ENCODE results near the gene L3MBTL4. TPM values are rescaled to one million over a fixed set of nuclear protein-coding genes. Genes with fewer than 3 reads are reported as not detected.

Gene L3MBTL4
- total RNA-seq, 6 experiments from 2014 or later: 8.2 to 16.0 (median 11.3) TPM

DNA sequence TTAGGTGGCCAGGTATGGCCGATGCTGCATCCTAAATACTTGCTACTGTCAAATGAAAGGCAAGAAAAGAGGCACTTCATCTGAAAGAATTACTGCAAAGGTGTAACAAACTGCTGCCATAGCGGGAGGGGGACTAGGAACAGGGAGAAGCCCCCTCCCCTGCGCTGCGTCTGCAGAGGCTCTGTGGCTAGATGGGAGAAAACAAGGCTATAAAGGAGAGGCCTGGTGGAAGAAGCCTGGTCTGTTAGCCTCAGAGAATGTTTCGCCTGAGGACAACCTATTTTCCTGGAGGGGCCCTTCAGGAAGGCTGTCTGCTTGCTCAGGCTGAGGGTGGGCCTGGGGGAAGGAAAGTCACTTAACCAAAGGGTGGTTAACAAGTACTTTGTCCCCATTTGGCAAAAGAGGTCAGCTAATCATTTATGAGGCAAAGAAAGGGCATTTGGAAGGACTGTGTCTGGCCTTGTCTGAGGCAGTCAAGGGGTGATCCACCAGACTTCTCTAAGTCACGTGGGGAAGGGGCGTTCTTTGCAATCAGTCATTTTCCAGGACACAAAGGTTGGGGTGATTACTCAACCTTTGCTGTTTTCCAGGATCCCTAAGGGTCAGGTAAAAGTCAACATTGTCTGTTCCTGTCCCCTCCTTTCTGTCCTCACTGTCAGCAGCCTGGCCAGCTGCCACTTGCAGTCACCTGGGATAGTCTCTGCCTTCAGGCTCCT, 416.4 kb downstream of the L3MBTL4 start:
- WGBS (ENCODE audit: insufficient coverage, low coverage, low lambda C conversion rate, missing lambda C conversion rate): 89% methylated on average over 5 of the region's 7 CpGs
- Histone ChIP-seq H3K27ac (peak overlapping the region in 1 of 3 donors; percentile 84), H3K9me3 (no peaks in the 10 kb centered on the region), H3K36me3 (no peaks in the 10 kb centered on the region), H3K4me3 (no peak overlapping the region), H3K27me3 (no peaks in the 10 kb centered on the region), H3K4me1 (peaks cover 0 to 7% (median 3%) of the 10 kb centered on the region in 4 donors)
- DNase-seq (peak; percentile 72 to 93 (median 82)), ATAC-seq (peak; percentile 94 to 96 (median 95))
- intact Hi-C loops (cut with DNase I): no loop called here
- TF ChIP-seq, protein P1, sequence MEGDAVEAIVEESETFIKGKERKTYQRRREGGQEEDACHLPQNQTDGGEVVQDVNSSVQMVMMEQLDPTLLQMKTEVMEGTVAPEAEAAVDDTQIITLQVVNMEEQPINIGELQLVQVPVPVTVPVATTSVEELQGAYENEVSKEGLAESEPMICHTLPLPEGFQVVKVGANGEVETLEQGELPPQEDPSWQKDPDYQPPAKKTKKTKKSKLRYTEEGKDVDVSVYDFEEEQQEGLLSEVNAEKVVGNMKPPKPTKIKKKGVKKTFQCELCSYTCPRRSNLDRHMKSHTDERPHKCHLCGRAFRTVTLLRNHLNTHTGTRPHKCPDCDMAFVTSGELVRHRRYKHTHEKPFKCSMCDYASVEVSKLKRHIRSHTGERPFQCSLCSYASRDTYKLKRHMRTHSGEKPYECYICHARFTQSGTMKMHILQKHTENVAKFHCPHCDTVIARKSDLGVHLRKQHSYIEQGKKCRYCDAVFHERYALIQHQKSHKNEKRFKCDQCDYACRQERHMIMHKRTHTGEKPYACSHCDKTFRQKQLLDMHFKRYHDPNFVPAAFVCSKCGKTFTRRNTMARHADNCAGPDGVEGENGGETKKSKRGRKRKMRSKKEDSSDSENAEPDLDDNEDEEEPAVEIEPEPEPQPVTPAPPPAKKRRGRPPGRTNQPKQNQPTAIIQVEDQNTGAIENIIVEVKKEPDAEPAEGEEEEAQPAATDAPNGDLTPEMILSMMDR (IDR thresholded peaks at IDR 0.05): no peak
- no peak for TF ChIP-seq POLR2A (IDR thresholded peaks at IDR 0.05)

DNA sequence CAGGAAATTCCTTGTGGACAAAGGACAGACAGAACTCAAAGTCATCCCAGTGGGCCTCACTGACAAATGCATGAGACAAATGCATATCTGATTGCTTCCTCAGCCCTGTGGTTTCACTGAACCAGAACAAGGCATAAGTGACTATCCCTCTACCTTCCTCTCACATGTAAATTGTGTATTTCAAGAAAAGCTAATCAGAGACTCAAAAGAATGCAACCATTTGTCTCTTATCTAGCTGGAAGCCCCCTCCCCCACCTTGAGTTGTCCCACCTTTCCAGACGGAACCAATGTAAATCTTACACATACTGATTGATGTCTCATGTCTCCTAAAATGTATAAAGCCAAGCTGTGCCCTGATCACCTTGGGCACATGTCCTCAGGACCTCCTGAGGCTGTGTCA, 417.4 kb downstream of the L3MBTL4 start:
- WGBS (ENCODE audit: insufficient coverage, low coverage, low lambda C conversion rate, missing lambda C conversion rate): 67% methylated on average over 1 of the region's 1 CpG
- TF ChIP-seq, protein P1 (IDR thresholded peaks at IDR 0.05): no peak
- no peak for TF ChIP-seq POLR2A (IDR thresholded peaks at IDR 0.05)
- H3K27ac ChIP-seq: no peak overlapping the region
- H3K9me3 ChIP-seq: no peaks in the 10 kb centered on the region
- DNase-seq (no peak), ATAC-seq (no peak)
- H3K27me3 ChIP-seq: no peaks in the 10 kb centered on the region
- peaks cover 0 to 7% (median 3%) of the 10 kb centered on the region in 4 donors for H3K4me1 ChIP-seq
- H3K4me3 ChIP-seq: no peak overlapping the region
- H3K36me3 ChIP-seq: no peaks in the 10 kb centered on the region
- intact Hi-C loops (cut with DNase I): no loop called here

DNA sequence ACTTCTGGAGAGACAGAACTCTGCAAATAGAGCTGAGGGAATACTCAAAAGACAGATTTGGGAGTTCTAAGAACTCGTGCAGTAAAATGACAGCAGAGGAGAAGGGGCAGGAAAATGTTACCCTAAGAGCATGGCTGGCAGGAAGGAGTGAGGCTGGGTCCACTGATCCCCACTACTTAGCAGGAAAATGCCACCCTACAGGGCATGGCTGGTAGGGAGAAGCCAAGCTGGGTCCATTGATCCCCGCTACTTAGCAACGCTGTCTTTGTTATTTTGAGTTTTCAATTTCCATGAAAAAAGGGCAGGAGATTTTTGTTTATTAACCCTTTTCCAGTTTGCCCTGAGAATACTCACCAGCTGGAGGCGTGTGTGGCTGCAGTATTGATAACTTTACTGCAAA, 419.1 kb downstream of the L3MBTL4 start:
- Histone ChIP-seq H3K36me3 (no peaks in the 10 kb centered on the region), H3K9me3 (no peaks in the 10 kb centered on the region), H3K27me3 (no peaks in the 10 kb centered on the region), H3K27ac (no peak overlapping the region), H3K4me3 (no peak overlapping the region), H3K4me1 (peaks cover 0 to 7% (median 3%) of the 10 kb centered on the region in 4 donors)
- intact Hi-C loops (cut with DNase I): no loop called here
- DNase-seq (no peak), ATAC-seq (no peak)
- TF ChIP-seq POLR2A (IDR thresholded peaks at IDR 0.05): no peak
- TF ChIP-seq, protein P1 (IDR thresholded peaks at IDR 0.05): no peak
- 78% methylated on average over 3 of the region's 4 CpGs for WGBS (ENCODE audit: insufficient coverage, low coverage, low lambda C conversion rate, missing lambda C conversion rate)

DNA sequence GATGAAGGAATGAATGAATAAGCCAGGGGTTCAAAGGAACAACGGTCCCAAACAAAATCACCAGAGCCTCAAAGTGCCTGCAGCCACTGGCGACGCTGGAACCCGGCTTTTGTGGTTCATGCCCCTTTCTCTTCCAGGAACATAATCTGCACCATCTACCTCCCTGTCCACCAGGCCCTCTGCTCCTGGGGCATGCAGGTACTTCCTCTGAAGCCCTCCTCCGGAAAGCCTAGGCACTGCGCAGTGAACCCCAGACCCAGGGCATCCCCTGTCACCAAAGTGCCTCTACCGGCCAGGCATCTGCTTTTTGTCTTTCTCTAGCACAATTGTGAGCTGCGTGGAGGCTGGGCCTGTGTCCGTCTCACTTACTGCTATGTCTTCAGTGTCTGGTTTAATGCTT, 420.8 kb downstream of the L3MBTL4 start:
- no peak overlapping the region for H3K27ac ChIP-seq
- TF ChIP-seq, protein P1 (IDR thresholded peaks at IDR 0.05): no peak
- TF ChIP-seq POLR2A (IDR thresholded peaks at IDR 0.05): no peak
- no peaks in the 10 kb centered on the region for H3K36me3 ChIP-seq
- no peaks in the 10 kb centered on the region for H3K9me3 ChIP-seq
- DNase-seq (no peak), ATAC-seq (no peak)
- 100% methylated on average over 4 of the region's 9 CpGs for WGBS (ENCODE audit: insufficient coverage, low coverage, low lambda C conversion rate, missing lambda C conversion rate)
- H3K4me3 ChIP-seq: no peak overlapping the region
- intact Hi-C loops (cut with DNase I): no loop called here
- H3K4me1 ChIP-seq: peaks cover 0 to 7% (median 1%) of the 10 kb centered on the region in 4 donors
- H3K27me3 ChIP-seq: no peaks in the 10 kb centered on the region
